ENCODE data around the gene PNMT.

Gene PNMT

DNA sequence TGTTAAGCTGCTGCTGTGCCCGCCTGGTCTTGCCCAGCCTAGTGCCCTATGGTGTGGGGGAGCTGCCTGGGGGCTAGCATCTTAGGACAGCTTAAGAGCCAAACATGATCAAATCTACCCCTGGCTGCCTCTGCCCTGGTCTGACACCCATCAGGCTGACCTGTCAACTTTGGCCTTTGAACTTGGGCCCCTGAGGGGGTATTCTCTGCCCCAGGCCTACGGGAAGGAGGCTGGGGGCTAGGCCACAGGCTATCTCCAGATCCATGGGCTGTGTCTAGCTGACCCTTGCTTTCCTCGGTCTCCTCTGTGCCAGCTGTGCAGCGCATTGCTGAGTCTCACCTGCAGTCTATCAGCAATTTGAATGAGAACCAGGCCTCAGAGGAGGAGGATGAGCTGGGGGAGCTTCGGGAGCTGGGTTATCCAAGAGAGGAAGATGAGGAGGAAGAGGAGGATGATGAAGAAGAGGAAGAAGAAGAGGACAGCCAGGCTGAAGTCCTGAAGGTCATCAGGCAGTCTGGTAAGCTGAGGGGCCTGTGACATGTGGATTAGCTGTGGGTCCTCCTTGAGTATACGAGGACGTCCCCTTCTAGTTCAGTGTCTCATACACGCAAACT is 34.6 kb upstream of the PNMT start:
- DNase-seq (ENCODE audit: low spot score): no peak

DNA sequence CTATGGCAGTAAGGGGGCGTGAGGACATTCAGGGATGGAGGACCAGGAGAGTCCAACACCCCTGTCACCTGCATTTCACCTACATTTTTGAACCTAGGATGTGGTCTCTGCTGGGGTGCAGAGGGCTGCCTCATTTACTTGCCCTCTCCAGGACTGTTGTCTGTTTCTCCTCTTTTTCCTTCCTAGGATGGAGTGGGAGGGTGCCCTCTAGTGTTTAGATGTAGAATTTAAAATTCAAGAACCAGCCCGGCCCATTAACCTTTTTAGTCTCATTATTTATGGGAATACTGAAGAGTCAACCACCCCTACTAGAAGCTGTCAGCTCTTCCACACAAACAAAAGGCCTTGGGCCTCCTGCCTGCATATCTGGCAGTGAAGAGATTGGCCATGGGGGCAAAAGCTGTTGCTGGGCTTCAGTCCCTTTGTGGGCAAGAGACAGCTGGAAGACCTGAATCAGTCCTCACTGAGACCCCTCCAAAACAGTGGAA is 33.8 kb upstream of the PNMT start:
- DNase-seq (ENCODE audit: low spot score): peak; percentile 62

DNA sequence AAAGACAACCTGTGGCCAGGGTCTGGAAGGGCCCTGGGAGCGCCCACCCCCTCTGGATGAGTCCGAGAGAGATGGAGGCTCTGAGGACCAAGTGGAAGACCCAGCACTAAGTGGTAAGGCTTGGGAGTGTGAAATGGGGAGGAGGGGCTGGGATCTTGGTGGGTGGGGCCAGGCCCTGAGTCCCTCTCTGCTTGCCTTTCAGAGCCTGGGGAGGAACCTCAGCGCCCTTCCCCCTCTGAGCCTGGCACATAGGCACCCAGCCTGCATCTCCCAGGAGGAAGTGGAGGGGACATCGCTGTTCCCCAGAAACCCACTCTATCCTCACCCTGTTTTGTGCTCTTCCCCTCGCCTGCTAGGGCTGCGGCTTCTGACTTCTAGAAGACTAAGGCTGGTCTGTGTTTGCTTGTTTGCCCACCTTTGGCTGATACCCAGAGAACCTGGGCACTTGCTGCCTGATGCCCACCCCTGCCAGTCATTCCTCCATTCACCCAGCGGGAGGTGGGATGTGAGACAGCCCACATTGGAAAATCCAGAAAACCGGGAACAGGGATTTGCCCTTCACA is 32.6 kb upstream of the PNMT start:
- DNase-seq (ENCODE audit: low spot score): no peak

DNA sequence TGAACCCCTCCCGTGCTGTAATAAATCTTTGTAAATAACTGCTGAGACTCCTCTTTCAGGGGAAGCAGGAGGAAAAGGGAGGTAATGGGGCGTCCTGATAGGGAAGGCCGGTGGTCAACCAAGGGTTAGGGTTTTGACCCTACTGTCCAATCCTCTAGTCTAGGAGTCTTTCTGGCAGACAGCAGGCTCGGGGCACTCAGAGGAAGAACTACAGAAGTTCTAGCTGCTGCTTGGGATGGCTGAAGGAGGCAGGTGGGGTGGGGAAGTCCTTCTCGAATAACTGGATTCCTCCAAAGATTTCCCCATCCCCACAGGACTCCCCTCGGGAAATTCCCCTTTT is 31.7 kb upstream of the PNMT start:
- no peak for DNase-seq (ENCODE audit: low spot score)

DNA sequence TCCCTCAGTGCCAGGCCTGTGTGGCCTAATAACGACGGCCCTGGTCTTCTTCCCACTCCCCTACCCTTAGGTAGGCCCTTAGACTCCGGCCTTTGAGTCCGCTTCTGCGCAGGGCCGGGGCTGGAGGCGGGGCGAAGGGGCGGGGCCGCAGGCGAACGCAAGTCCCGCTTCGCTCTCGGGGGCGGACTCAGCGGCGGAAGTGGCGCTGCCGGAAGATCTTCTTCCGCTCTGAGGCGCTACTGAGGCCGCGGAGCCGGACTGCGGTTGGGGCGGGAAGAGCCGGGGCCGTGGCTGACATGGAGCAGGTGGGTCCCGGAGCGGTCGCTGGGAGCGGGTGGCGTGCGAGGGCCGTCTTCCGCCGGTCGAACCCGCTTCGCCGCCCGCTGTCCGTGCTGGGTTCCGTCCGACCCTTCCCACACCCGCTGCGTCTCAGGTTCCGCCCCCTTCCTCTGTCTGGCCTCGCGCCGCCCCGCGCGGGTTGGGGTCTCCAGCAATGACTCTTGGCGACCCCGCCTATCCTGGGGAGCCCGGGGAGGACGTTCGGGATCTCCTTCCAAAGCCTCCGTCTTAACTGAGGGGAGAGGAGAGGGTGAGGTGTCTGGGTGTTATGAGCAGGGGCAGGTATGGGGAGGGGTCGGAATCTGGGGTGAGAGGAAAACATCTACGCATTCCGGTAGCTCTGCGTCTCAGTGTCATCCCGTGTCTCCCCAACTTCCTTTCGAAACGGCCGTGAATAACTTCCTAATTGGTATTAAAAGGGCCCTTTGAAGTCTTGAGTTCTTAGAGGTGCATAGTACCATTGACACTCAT is 31.1 kb upstream of the PNMT start, which contains the start of gene STARD3:
TSS of gene STARD3 (plus strand) at position 218 of the 810 bp plus-strand sequence. CDS start 16,388 bp downstream, outside the sequence.
- peak; percentile 88 for DNase-seq (ENCODE audit: low spot score)

DNA sequence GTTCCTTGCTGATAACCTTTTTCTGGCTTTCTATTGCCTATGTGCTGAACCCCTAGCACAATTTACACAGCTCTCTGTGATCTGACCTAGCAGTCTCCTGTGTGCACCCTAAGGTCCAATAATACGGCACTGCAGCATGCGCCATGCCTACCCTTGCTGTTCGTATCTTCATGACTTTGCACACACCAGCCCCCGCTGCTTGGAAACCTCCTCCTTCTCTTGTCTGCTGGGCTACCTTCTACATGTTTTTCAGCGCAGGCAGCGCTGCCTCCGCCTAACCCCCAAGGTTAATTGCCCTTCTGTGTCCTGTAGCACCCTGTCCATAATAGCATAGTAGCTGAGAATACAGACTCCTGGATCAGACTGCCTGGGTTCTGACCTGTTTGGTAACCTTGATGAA is 29.9 kb upstream of the PNMT start:
- no peak for DNase-seq (ENCODE audit: low spot score)

DNA sequence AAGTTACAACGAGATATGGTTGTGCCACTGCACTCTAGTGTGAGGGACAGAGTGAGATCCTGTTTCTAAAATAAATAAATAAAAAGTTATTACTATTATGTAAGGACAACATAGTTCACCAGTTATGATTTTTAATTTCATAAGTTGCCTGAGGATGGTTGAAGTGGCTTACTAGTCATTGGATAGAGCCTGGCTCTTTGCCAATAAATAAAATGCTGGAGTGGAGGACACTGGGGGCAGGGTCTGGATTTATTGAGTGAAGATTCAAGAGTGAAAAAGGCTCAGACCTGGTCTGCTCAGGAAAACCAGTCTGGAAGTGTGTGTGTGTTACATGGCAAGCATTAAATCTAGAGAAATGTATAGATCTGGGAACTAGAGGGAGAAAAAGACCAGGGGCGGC is 29.2 kb upstream of the PNMT start:
- no peak for DNase-seq (ENCODE audit: low spot score)

DNA sequence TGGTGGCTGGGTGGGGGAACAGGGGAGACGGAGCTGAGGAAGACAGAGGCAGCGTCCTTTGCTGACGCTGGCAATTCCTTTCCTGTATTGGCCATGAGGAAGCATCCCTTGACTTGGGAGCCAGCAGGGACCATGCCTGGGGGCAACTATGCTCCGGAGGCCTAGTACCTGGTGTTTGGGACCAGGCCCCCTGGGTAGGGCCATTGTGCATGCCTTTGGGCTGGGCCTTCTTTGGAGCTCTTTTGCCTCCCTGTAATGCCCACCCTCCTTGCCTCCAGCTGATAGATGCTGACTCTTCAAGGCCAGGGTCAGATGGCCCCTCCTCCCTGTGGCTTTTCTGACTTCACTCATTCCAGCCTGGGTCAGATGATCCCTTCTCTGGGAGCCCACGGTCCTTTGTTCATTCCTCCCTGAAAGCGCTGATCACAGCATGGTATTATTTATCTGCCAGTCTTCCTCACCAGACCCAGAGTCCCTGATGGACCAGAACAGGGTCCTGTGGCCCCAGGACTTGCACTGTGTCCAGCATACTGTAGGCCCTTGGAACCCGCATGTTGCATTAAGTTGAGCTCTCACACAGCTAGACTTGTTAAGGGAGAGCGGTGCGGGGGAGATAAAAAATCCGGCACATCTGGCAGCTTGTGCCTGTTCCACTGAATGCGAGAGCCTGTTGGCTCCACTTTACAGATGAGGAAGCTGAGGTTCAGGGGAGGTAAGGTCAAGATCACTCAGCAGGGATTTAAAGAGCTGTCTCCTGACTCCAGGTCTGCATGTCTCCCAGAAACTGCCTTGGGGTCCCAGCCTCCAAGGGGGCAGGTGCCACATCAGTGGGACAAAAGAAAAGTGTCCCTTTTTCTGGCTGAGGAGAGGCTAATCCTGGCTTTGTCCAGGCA is 28.4 kb upstream of the PNMT start:
- no peak for DNase-seq (ENCODE audit: low spot score)

DNA sequence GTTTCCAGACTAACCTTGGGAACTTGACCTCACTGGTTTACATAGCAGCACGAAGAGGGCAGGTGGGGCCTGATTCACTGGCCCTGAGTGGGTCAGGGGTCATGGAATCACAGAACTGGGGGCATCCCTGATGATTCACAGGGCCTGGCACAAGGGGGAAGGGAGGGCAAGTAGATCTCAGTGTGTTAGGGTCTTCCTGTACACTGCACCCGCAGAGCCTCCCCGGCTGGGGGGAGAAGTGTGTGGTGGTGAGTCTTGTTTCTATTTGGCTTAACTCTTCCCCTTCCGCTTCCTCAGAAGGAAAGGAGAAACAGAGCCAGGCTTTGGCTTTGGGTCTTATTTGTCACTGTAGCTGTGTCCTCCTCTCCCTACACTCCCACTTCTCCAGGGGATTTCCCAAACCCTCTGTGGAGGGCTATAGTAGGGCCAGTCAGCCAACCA is 27.6 kb upstream of the PNMT start:
- peak; percentile 65 for DNase-seq (ENCODE audit: low spot score)

DNA sequence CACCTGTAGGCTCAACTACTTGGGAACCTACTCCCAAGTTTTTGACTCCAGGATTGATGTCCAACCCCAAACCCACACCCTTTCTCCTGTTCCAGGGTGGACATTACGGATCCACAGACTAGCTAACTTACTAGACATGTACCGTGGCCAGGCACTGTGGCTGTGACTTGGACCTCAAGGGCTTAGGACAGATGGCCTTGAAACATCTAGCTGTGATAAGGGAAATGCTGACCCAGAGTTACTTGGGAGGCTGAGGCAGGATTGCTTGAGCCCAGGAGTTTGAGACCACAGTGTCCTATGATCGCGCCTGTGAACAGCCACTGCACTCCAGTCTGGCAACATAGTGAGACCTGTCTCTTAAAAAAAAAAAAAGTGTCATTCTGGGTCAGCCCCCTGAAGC is 27.2 kb upstream of the PNMT start:
- no peak for DNase-seq (ENCODE audit: low spot score)

DNA sequence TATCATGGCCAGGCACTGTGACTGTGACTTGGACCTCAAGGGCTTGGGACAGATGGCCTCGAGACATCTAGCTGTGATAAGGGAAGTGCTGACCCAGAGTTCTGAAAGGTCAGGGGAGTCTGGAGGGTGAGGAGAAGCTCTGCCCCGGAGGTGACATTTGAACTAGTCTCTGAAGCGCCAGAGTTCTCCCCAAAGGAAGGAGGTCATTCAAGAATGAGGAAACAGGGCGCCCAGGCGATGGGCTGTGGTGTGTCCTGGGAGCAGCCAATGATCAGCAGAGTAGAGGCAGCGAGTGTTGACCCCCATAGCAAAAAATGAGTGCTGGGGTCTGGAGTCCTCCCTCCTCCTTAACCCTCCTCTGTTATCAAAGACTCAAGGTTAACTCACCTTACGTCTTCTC is 26.4 kb upstream of the PNMT start:
- no peak for DNase-seq (ENCODE audit: low spot score)

DNA sequence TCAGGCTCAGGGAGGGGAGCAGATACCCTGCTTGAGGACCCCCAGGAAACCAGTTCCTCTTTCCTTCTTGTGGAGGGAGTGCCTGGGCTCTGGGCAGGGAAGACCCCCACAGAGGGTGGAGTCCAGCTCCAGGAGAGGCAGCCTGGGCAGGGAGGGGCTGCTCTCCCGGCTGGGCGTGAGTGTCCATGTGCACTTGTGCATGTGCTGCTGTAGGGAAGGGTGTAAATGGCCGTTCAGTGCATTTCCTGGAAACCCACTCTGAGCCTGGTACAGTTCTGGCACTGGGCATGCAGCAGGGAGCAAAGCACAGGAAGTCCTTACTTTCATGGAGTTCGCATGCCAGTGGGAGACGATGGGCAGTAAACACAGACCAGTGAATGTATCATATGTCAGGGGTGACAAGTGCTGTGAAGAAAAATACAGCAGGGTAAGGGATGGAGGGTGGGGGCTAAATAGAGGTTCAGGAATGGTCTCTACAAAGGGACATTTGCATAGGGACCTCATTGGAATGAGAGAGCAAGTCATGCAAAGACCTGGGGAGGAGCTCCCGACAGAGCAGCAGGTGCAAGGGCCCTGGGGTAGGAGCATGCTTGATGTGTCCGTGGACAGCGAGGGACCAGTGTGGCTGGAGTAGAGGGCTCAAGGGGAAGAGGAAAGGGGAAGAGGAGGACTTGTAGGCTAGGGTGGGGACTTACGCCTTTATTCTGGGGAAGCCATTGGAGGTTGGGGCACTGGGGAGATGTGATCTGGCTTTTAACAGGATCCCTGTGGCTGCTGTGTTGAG is 25.8 kb upstream of the PNMT start:
- DNase-seq (ENCODE audit: low spot score): no peak

DNA sequence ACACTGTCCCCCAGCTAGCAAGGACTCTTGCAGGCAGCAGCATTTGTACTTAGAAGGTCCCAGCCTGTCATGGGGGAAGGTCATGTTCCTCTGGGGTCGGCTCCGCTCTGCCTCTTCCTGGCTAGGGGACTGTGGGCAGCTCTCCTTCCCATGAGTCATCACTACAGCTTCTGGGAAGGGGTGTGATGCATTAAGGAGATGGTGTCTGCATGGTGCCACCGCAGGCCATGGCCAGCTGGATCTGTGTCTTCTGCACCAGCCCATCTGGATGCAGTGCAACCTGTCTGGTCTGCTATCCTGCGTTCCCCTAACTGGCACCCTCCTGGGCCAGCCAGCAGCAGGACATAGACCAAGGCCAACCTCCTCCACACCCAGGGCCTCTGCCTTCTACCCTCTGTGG is 25.0 kb upstream of the PNMT start:
- DNase-seq (ENCODE audit: low spot score): peak; percentile 50

DNA sequence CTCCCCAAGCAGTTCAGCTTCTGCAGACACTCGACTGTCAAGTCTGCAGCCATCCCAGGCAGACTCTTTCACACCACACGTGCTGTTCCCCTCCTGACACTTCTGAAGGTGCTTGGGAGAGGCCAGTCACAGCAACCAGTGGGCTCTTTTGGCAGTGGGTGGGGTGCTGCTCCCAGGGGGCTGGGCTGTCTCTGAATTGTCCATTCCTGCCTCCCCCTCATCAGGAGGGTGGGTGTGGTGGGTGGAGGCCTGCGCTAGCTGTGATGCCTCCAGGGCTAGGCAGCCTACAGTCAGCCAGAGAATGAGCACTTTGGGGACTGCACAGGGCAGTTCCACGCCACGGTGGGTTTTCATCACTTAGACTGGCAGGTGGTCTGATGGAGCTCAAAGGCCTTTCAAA is 21.0 kb upstream of the PNMT start:
- DNase-seq (ENCODE audit: low spot score): no peak

DNA sequence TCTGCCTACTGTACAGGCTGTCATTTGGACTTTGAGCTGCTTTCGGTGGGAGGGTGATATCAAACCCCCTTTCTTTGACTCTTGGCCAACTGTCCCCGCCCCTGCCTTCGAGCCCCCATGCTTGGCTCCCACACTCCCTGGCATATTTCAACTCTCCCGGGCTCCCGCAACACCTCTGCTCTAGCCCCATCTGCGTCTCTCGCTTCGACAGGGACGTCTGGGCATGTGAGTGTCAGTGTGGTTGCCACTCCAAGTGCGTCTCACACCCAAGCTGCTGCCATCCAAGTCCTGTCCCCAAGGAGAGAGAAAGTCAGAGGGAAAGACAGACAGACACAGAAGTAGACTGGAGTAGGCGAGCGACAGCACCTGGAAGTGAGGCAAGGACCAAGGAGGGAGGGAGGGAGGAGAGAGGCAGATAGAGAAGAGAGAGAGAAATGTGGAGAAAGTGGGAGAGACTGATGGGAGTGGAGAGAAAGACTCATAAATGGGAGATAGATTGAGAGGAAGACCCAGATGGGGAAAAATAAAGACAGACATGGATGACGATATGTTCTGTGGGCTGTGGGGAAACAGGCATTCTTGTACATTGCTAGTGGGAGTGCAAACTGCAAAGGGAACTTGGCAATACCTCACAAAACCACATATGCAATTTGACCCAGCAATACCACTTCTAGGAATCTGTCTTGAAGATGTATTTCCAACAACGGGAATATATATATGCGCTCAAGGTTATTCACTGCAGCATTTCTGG is 19.5 kb upstream of the PNMT start:
- DNase-seq (ENCODE audit: low spot score): no peak

DNA sequence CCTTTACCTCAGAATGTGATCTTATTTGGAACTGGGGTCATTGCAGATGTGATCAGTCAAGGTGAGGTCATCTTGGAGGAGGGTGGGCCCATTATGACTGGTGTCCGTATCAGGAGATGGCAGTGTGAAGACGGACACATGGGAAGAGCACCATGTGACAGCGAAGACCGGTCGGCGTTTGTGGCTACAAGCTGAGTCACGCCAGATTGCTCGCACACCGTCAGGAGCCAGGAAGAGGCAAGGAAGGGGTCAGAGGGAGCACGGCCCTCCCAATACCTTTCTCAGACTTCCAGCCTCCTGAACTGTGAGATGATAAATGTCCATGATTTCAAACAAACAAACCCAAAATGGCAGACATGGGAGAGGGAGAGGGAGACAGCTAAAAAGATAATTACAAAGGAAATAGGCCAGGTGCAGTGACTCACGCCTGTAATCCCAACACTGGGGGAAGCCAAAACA is 18.1 kb upstream of the PNMT start:
- DNase-seq (ENCODE audit: low spot score): no peak

DNA sequence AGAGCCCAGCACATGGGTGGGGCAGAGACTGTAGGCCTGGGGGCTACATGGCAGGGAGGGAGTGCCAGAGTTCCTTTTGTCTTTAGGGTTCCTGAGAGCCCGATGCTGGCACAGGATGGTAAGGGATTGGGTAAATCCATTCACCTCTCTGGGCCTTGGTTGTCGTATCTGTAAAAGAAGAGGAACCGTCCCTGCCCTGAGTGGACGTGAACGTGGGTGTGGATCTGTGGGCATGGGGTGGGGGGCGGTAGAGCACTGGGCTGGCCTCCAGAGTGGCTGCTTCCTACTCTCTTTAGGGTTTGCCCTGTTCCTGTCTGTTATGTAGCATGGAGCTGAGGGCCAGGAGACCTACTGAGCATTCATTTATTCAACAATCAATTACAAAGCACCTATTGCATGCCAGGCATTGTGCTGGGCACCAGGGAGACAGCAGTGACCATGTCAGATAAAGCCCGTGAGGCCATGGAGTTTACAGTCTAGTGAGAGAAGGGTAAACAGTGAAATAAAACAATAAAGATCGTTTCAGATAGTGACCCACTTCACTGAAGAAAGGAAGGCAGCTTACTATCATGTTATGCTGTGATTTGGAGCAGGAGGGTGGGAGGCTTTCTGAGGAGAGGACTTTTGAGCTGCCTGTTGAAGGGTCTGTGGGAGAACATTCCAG is 16.2 kb upstream of the PNMT start:
- no peak for DNase-seq (ENCODE audit: low spot score)

DNA sequence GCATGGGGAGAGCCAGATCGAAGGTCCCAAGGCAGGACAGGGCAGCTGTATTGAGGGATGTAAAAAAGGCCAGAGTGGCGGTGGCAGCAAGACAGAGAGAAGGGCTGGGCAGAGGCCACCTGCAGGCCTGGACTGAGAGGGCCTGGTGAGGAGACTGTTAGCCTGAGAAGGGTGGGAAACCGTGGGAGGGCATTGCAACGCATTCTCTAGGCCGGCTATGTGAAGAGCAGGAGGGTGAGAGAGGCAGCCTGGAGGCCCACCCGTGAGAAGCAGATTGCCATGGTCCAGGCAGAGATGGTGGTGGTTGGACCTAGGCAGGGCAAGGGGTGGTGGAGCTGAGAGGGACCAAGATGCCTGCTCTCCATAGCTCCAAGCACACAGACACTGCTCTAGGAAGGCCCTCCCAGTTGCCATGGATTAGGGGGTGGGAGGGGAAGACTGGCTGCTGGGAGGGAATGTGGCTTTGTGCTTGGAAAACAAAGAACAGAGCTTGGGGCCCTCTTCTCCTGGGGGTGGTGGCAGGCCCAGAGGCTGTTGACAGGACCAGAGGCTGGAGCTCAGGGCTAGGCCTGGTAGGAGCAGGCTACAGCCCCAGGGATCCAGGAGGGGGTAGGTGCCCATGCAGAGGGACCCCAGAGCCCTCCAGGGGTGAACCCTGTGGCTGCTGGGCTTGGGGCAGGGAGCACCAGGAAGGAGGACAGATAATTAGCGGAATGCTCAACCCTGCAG is 15.5 kb upstream of the PNMT start:
- DNase-seq (ENCODE audit: low spot score): no peak

DNA sequence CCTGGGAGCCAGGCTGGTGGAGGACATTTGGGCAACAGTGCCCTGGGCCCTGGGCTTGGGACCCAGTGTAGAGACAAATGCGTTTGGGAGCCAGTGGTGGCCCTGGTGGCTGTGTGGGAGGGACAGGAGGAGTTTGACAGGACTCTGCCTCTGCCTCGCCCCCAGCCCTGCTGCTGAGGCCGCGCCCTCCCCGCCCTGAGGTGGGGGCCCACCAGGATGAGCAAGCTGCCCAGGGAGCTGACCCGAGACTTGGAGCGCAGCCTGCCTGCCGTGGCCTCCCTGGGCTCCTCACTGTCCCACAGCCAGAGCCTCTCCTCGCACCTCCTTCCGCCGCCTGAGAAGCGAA is 15.0 kb upstream of the PNMT start:
- no peak for DNase-seq (ENCODE audit: low spot score)

All from kidney tubule cell (primary cell).